Uterus (tissue), 2 donors: ENCODE measurements around the gene RFX2.

Source experiments
- CTCF ChIP-seq, 4 experiments: fragments of 200-600 bp in 2 of 4; fragments of 450-650 bp in 2 of 4; sonication (generic) in 2 of 4; IDR thresholded peaks; one replicate each; pipeline ENCODE4 v1.5.1; 2016 to 2019; ENCODE audit warnings: antibody characterized with exemption in 4 of 4, mild to moderate bottlenecking in 2 of 4, moderate library complexity in 1 of 4
- POLR2A ChIP-seq, 2 donors: fragments of 450-650 bp; IDR thresholded peaks; one replicate each; pipeline ENCODE4 v1.6.1; 2016; ENCODE audit warnings: antibody characterized with exemption in 2 of 2, mild to moderate bottlenecking in 1 of 2, moderate library complexity in 1 of 2

GRCh38 chr19:6039566-6040225, 70.6 kb downstream of the RFX2 start:
- TF ChIP-seq CTCF (IDR thresholded peaks at IDR 0.05) (no peak), POLR2A (IDR thresholded peaks at IDR 0.05) (no peak)
